H1 (cell line): ENCODE measurements around the gene TRIM28. TPM values are rescaled to one million over a fixed set of nuclear protein-coding genes. Genes with fewer than 3 reads are reported as not detected.
A peak's percentile ranks its signal among the peaks of the same experiment; 100 is the strongest.

Source experiments
- ASH2L ChIP-seq: fragments of 200-600, 300-600 bp; sonication (generic); IDR thresholded peaks from one replicate; pipeline ENCODE4 v1.7.1; 2017; ENCODE audit warnings: low read length
- BCL11A ChIP-seq, 2 experiments: IDR thresholded peaks; one replicate each; pipeline ENCODE4 v1.6.1; 2011; ENCODE audit warnings: low read depth in 2 of 2, low read length in 2 of 2, mild to moderate bottlenecking in 2 of 2
- BRCA1 ChIP-seq: IDR thresholded peaks from 2 replicates; pipeline ENCODE4 v1.6.1; 2012; ENCODE audit warnings: low read depth, low read length, improper control_type of control experiment
- CBX5 ChIP-seq: fragments of 300-800, 300-1000 bp; sonication (generic); IDR thresholded peaks from 2 replicates; pipeline ENCODE4 v1.7.1; 2016; ENCODE audit warnings: antibody characterized with exemption, low read length, low read depth
- CHD1 ChIP-seq: IDR thresholded peaks from 2 replicates; pipeline ENCODE4 v1.6.1; 2012; ENCODE audit warnings: low read depth, low read length, improper control_type of control experiment
- CTBP2 ChIP-seq: IDR thresholded peaks from 2 replicates; pipeline ENCODE4 v1.7.0; 2011; ENCODE audit warnings: borderline replicate concordance, mild to moderate bottlenecking, moderate library complexity, mixed read lengths, low read length; ENCODE audit not compliant: insufficient read depth, insufficient read length
- EGR1 ChIP-seq: IDR thresholded peaks from 2 replicates; pipeline ENCODE4 v1.6.1; 2011; ENCODE audit warnings: low read depth, low read length, borderline replicate concordance
- GTF2F1 ChIP-seq: IDR thresholded peaks from 2 replicates; pipeline ENCODE4 v1.6.1; 2012; ENCODE audit warnings: low read depth, low read length, improper control_type of control experiment, borderline replicate concordance
- KDM4A ChIP-seq: IDR thresholded peaks from one replicate; pipeline ENCODE4 v1.7.1; 2012; ENCODE audit warnings: low read depth, mild to moderate bottlenecking, moderate library complexity, low read length, inconsistent platforms; ENCODE audit not compliant: severe bottlenecking
- POLR2AphosphoS5 ChIP-seq: IDR thresholded peaks from 2 replicates; pipeline ENCODE4 v1.6.1; 2011; ENCODE audit warnings: low read depth, low read length
- RAD21 ChIP-seq, 2 experiments: IDR thresholded peaks in 1 of 2; conservative IDR thresholded peaks in 1 of 2; 2 replicates each; pipeline ENCODE4 v1.6.1; 2011; ENCODE audit warnings: low read depth in 2 of 2, low read length in 2 of 2, improper control_type of control experiment in 1 of 2, inconsistent platforms in 1 of 2, mild to moderate bottlenecking in 1 of 2, moderate library complexity in 1 of 2
- RXRA ChIP-seq: IDR thresholded peaks from 2 replicates; pipeline ENCODE4 v1.6.1; 2011; ENCODE audit warnings: low read depth, mild to moderate bottlenecking, low read length, moderate library complexity; ENCODE audit not compliant: insufficient read depth
- SIRT6 ChIP-seq: IDR thresholded peaks from one replicate; pipeline ENCODE4 v1.7.1; 2012; ENCODE audit warnings: low read length, inconsistent platforms
- SIX5 ChIP-seq: IDR thresholded peaks from 2 replicates; pipeline ENCODE4 v1.6.1; 2011; ENCODE audit warnings: mild to moderate bottlenecking, low read depth, low read length
- SRF ChIP-seq: IDR thresholded peaks from 2 replicates; pipeline ENCODE4 v1.6.1; 2011; ENCODE audit warnings: mild to moderate bottlenecking, low read depth, low read length, moderate library complexity
- TAF1 ChIP-seq: IDR thresholded peaks from 2 replicates; pipeline ENCODE4 v1.6.1; 2011; ENCODE audit warnings: mild to moderate bottlenecking, low read depth, low read length
- TCF12 ChIP-seq: IDR thresholded peaks from 2 replicates; pipeline ENCODE4 v1.6.1; 2011; ENCODE audit warnings: low read depth, mild to moderate bottlenecking, low read length
- ZNF274 ChIP-seq: IDR thresholded peaks from 2 replicates; pipeline ENCODE4 v1.7.0; 2012; ENCODE audit warnings: low read length, borderline replicate concordance; ENCODE audit errors: extremely low read depth
- polyA plus RNA-seq, 7 experiments: library from polyadenylated mRNA; depleted of rRNA in 3 of 7; stranded (reverse) in 5 of 7; unstranded in 2 of 7; fragments of >200 nt in 5 of 7; fragments of 200-250 nt in 2 of 7; gene quantifications; 1 replicate in 5 of 7; 2 replicates in 1 of 7; 4 replicates in 1 of 7; pipeline versions ENCODE4 v1.2.1 to v1.2.3, GENCODE V29; 2011 to 2013; ENCODE audit warnings: missing spikeins in 2 of 7, mixed read lengths in 2 of 7
- total RNA-seq: library from RNA; stranded (reverse); fragmentation: NEBNext Ultra II Directional; extraction: Animal tissue kit (Norgen Biotek cat#: 25700); gene quantifications from 2 replicates; pipeline ENCODE4 v1.2.1, GENCODE V29; 2021
- TF ChIP-seq, protein P1 (sequence below): IDR thresholded peaks from 2 replicates; pipeline ENCODE4 v1.6.1; 2011; ENCODE audit warnings: low read length, improper control_type of control experiment
- TF ChIP-seq, protein P2 (sequence below): IDR thresholded peaks from 2 replicates; pipeline ENCODE4 v1.6.1; 2012; ENCODE audit warnings: low read length, inconsistent platforms
- TF ChIP-seq, protein P3 (sequence below): IDR thresholded peaks from 2 replicates; pipeline ENCODE4 v1.6.1; 2012; ENCODE audit warnings: inconsistent platforms

TRIM28 gene
- total and polyA plus RNA-seq, 2 of the 8 experiments (the other 6 are each of a cell fraction or from before 2014, with no cell fraction given): 1,433 to 1,442 TPM

DNA sequence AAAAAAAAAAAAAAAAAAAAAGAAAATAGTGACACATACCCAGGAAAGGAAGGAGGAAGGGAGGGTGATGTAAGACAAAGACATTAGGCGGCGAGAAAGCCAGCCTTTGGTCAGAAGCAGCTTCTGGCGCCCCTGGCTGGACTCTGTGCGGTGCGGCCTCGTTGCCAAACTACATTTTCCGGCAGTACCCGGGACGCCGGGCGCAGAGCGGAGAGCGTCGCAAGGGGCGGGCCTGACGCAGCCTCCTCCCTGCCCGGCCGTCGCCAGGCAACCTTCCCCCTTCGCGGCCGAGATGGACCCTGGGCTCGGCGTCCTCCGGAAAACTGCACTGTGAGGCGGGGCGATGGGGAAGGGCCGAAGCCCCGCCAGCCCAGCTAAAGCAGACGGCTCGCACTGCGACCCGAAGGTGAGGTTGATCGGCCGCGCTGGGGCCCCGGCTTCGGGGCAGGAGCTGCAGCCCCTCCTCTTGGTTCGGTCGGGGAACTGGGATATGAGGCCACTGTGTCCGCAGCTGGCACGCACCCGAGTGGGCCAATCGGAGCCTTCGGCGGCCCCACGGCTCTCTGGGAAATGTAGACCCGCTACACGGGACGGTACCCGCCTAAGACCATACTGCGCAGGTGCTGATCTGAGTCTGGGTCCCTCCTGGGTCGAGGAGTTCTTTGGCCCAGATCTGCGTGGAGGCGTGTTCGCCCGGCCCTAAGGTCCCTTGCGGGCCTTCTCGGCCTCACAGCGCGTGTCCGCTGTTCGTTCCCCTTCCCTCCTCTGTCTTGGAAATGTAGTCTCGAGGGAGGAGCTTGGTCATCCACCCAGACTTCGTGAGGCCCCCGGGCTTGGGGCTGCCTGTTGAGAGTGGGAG, 31.5 kb downstream of the TRIM28 start (continued):
- TF ChIP-seq POLR2AphosphoS5: peak; percentile 64; the same call in 1 of the 2 replicates
- TF ChIP-seq GTF2F1: no peak
- TF ChIP-seq TAF1: peak; percentile 73
- peak; percentile 72 for TF ChIP-seq KDM4A
- TF ChIP-seq, protein P1, sequence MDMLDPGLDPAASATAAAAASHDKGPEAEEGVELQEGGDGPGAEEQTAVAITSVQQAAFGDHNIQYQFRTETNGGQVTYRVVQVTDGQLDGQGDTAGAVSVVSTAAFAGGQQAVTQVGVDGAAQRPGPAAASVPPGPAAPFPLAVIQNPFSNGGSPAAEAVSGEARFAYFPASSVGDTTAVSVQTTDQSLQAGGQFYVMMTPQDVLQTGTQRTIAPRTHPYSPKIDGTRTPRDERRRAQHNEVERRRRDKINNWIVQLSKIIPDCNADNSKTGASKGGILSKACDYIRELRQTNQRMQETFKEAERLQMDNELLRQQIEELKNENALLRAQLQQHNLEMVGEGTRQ: no peak; the same call in 1 of the 2 replicates
- TF ChIP-seq TCF12: no peak
- TF ChIP-seq CBX5: no peak
- peak; percentile 68 for TF ChIP-seq SRF
- no peak for TF ChIP-seq SIRT6
- no peak for TF ChIP-seq RXRA
- TF ChIP-seq, protein P2, sequence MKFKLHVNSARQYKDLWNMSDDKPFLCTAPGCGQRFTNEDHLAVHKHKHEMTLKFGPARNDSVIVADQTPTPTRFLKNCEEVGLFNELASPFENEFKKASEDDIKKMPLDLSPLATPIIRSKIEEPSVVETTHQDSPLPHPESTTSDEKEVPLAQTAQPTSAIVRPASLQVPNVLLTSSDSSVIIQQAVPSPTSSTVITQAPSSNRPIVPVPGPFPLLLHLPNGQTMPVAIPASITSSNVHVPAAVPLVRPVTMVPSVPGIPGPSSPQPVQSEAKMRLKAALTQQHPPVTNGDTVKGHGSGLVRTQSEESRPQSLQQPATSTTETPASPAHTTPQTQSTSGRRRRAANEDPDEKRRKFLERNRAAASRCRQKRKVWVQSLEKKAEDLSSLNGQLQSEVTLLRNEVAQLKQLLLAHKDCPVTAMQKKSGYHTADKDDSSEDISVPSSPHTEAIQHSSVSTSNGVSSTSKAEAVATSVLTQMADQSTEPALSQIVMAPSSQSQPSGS: no peak
- TF ChIP-seq, protein P3, sequence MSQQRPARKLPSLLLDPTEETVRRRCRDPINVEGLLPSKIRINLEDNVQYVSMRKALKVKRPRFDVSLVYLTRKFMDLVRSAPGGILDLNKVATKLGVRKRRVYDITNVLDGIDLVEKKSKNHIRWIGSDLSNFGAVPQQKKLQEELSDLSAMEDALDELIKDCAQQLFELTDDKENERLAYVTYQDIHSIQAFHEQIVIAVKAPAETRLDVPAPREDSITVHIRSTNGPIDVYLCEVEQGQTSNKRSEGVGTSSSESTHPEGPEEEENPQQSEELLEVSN: peak; percentile 23; the same call in 1 of the 2 replicates
- no peak for TF ChIP-seq ZNF274
- TF ChIP-seq EGR1: no peak
- no peak for TF ChIP-seq BRCA1
- TF ChIP-seq ASH2L: peak; percentile 43
- TF ChIP-seq RAD21 (IDR thresholded peaks at IDR 0.05 in 1 of 2, conservative IDR thresholded peaks at IDR 0.05 in 1 of 2; ENCODE audit: low read depth in 2 of 2, low read length in 2 of 2): no peak
- TF ChIP-seq SIX5: peak; percentile 84
- no peak for TF ChIP-seq CHD1
- no peak for TF ChIP-seq CTBP2
- TF ChIP-seq BCL11A (IDR thresholded peaks at IDR 0.05; ENCODE audit: low read depth in 2 of 2, low read length in 2 of 2): no peak
